ENCODE results near the gene ARMC5. TPM values are rescaled to one million over a fixed set of nuclear protein-coding genes. Genes with fewer than 3 reads are reported as not detected.

Gene ARMC5
- total and polyA plus RNA-seq, 10 of the 15 experiments (the other 5 are each of a cell fraction or from before 2014, with no cell fraction given), result 0.06 to 13.2 (median 5.6) TPM

DNA sequence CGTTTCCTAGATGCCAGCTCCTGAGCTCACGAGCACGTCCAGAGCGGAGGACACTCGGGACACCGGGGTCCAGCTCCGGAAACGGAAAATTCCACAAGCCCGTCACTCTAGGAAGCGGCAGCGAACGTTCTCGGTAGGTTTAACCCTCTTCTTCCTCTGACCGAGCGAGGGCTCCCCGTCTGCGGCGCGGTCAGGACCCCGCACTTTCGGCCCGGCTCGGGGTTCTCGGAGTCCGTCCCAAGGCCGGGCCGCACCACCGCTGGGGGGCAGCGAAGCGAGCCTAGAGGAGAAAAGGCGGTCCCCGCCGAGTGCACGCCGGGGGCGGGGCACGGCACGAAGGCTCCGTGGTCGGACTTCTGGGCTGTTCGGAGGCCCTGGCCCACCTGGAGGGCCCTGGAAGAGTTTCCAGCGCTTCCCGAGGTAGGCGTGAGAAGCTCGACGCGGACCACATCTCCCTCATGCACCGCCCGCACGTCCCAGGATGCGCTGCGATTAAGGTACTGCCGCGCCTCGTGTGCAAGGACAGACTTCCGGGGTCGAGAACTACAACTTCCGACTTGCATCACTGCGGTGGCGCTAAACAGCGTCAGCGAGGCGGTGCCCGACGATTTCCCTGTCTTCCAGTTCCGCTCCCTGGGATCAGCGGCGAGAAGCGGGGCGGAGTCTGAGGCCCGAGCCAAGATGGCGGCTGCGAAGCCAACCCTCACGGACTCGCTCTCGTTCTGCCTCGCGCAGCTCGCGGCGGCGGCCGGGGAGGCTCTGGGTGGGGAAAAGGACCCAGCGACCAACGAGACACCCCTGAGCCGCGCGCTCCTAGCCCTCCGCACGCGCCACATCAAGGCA, at the start of gene ARMC5 (continued):
- TF ChIP-seq CEBPB (IDR thresholded peaks at IDR 0.05; ENCODE audit: borderline replicate concordance in 1 of 2, low read depth in 2 of 2, low read length in 2 of 2), result no peak
- 0 out of 4 replicates have a peak, but pooled peaks of 1 of the 2 experiments have one; percentile 9 for TF ChIP-seq EP300 (IDR thresholded peaks at IDR 0.05; ENCODE audit: borderline replicate concordance in 1 of 2, control insufficient read depth in 1 of 2, low read depth in 2 of 2, low read length in 2 of 2)
- TF ChIP-seq YBX1 (IDR thresholded peaks at IDR 0.05), result no peak
- peak; percentile 95 for TF ChIP-seq TAF1 (IDR thresholded peaks at IDR 0.05; ENCODE audit: borderline replicate concordance, low read depth, low read length)
- no peak for TF ChIP-seq TARDBP (IDR thresholded peaks at IDR 0.05; ENCODE audit: borderline replicate concordance)
- no peak for TF ChIP-seq HDAC6 (IDR thresholded peaks at IDR 0.05; ENCODE audit: unreplicated experiment)
- TF ChIP-seq, protein P1, sequence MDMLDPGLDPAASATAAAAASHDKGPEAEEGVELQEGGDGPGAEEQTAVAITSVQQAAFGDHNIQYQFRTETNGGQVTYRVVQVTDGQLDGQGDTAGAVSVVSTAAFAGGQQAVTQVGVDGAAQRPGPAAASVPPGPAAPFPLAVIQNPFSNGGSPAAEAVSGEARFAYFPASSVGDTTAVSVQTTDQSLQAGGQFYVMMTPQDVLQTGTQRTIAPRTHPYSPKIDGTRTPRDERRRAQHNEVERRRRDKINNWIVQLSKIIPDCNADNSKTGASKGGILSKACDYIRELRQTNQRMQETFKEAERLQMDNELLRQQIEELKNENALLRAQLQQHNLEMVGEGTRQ (IDR thresholded peaks at IDR 0.05; ENCODE audit: borderline replicate concordance, low read depth, low read length), result no peak
- TF ChIP-seq, protein P2, sequence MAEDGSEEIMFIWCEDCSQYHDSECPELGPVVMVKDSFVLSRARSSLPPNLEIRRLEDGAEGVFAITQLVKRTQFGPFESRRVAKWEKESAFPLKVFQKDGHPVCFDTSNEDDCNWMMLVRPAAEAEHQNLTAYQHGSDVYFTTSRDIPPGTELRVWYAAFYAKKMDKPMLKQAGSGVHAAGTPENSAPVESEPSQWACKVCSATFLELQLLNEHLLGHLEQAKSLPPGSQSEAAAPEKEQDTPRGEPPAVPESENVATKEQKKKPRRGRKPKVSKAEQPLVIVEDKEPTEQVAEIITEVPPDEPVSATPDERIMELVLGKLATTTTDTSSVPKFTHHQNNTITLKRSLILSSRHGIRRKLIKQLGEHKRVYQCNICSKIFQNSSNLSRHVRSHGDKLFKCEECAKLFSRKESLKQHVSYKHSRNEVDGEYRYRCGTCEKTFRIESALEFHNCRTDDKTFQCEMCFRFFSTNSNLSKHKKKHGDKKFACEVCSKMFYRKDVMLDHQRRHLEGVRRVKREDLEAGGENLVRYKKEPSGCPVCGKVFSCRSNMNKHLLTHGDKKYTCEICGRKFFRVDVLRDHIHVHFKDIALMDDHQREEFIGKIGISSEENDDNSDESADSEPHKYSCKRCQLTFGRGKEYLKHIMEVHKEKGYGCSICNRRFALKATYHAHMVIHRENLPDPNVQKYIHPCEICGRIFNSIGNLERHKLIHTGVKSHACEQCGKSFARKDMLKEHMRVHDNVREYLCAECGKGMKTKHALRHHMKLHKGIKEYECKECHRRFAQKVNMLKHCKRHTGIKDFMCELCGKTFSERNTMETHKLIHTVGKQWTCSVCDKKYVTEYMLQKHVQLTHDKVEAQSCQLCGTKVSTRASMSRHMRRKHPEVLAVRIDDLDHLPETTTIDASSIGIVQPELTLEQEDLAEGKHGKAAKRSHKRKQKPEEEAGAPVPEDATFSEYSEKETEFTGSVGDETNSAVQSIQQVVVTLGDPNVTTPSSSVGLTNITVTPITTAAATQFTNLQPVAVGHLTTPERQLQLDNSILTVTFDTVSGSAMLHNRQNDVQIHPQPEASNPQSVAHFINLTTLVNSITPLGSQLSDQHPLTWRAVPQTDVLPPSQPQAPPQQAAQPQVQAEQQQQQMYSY (CRISPR knock-in tag; IDR thresholded peaks at IDR 0.05), result no peak
- TF ChIP-seq SUPT20H (IDR thresholded peaks at IDR 0.05; ENCODE audit: borderline replicate concordance, control insufficient read depth, low read depth, low read length), result no peak
- no peak for TF ChIP-seq ZSCAN29 (IDR thresholded peaks at IDR 0.05)
- TF ChIP-seq NFIC (IDR thresholded peaks at IDR 0.05; ENCODE audit: low read depth, low read length), result no peak
- no peak for TF ChIP-seq JUND (IDR thresholded peaks at IDR 0.05; ENCODE audit: low read depth, low read length)
- peak; percentile 97 for TF ChIP-seq IKZF1 (conservative IDR thresholded peaks at IDR 0.05)
- peak; percentile 99 for TF ChIP-seq YY1 (IDR thresholded peaks at IDR 0.05; ENCODE audit: low read depth, low read length)
- TF ChIP-seq CHD1 (IDR thresholded peaks at IDR 0.05; ENCODE audit: low read depth, low read length), result no peak
- peak; percentile 90 for TF ChIP-seq NBN (IDR thresholded peaks at IDR 0.05)
- no peak for TF ChIP-seq MYB (IDR thresholded peaks at IDR 0.05; ENCODE audit: borderline replicate concordance, low read depth, low read length)
- TF ChIP-seq SRF (IDR thresholded peaks at IDR 0.05; ENCODE audit: low read depth in 2 of 2, low read length in 2 of 2), result no peak
- no peak for TF ChIP-seq NFXL1 (IDR thresholded peaks at IDR 0.05; ENCODE audit: borderline replicate concordance)
- TF ChIP-seq CUX1 (IDR thresholded peaks at IDR 0.05; ENCODE audit: insufficient replicate concordance, low read depth, low read length), result no peak

Measured in GM12878 (cell line).